Esophagus muscularis mucosa (tissue), 4 donors: Measurements from ENCODE around the gene SF3B1. TPM values are rescaled to one million over a fixed set of nuclear protein-coding genes. Genes with fewer than 3 reads are reported as not detected.
"Not testable (repeated sequence)": the region's sequence is repeated elsewhere in the genome, so short reads cannot be mapped to it uniquely, and the experiment has no call there.

Experiments used
- DNase-seq: peaks from one replicate; pipeline ENCODE4 v3.0.0-alpha.2; 2017; ENCODE audit errors: extremely low spot score
- H3K27ac ChIP-seq, 4 donors: fragments of 200-600 bp; sonication (generic); replicated peaks in 1 of 4; 1 replicate in 3 of 4; 2 replicates in 1 of 4; pipeline ENCODE4 v1.5.1; 2016 to 2019; ENCODE audit warnings: mild to moderate bottlenecking in 1 of 4
- H3K27me3 ChIP-seq, 4 donors: fragments of 200-600 bp; sonication (generic); one replicate each; pipeline versions ENCODE4 v1.5.1 to v1.6.0; 2016 to 2019
- H3K36me3 ChIP-seq, 4 donors: fragments of 200-600 bp; sonication (generic); one replicate each; pipeline ENCODE4 v1.5.1; 2016 to 2019
- H3K4me1 ChIP-seq, 4 donors: fragments of 200-600 bp; sonication (generic); one replicate each; pipeline ENCODE4 v1.5.1; 2016 to 2019
- H3K4me3 ChIP-seq, 4 donors: fragments of 200-600 bp; sonication (generic); 1 replicate in 2 of 4; 2 replicates in 2 of 4; pipeline ENCODE4 v1.5.1; 2016 to 2019; ENCODE audit warnings: mild to moderate bottlenecking in 4 of 4, moderate library complexity in 1 of 4
- H3K9me3 ChIP-seq, 4 donors: fragments of 200-600 bp; sonication (generic); 1 replicate in 3 of 4; 2 replicates in 1 of 4; pipeline ENCODE4 v1.5.1; 2016 to 2019
- EP300 ChIP-seq: sonication (generic); formaldehyde crosslinking; IDR thresholded peaks from one replicate; pipeline ENCODE4 v1.6.1; 2017; ENCODE audit warnings: antibody characterized with exemption
- POLR2A ChIP-seq: fragments of 450-650 bp; IDR thresholded peaks from one replicate; pipeline ENCODE4 v1.6.1; 2017; ENCODE audit warnings: antibody characterized with exemption, moderate library complexity, mild to moderate bottlenecking, low read depth
- POLR2AphosphoS5 ChIP-seq, 2 donors: sonication (generic); formaldehyde crosslinking; IDR thresholded peaks; one replicate each; pipeline ENCODE4 v1.6.1; 2017; ENCODE audit warnings: antibody characterized with exemption in 2 of 2
- WGBS: methylation state at CpG from one replicate; pipeline ENCODE4 v1.1.5; 2018; 5-methylcytosine and 5-hydroxymethylcytosine counted together
- intact Hi-C: fragments of 100-400 bp; cut with DNase I; formaldehyde crosslinking; loops from one replicate; pipeline ENCODE4 v1.15.1; 2023
- total RNA-seq, 4 donors: library from RNA; depleted of rRNA; stranded (reverse); fragments of >200 nt; gene quantifications; one replicate each; pipeline versions ENCODE4 v1.1.0 to v1.2.1, GENCODE V29; 2016
- TF ChIP-seq, protein P1 (sequence below), 3 experiments: fragments of 200-600 bp in 2 of 3; fragments of 450-650 bp in 1 of 3; sonication (generic) in 2 of 3; IDR thresholded peaks; one replicate each; pipeline ENCODE4 v1.5.1; 2017 to 2019; ENCODE audit warnings: antibody characterized with exemption in 3 of 3, mild to moderate bottlenecking in 2 of 3, moderate library complexity in 1 of 3

SF3B1 gene
- total RNA-seq, 4 donors from 2014 or later: 91.5 to 223 (median 130) TPM

DNA sequence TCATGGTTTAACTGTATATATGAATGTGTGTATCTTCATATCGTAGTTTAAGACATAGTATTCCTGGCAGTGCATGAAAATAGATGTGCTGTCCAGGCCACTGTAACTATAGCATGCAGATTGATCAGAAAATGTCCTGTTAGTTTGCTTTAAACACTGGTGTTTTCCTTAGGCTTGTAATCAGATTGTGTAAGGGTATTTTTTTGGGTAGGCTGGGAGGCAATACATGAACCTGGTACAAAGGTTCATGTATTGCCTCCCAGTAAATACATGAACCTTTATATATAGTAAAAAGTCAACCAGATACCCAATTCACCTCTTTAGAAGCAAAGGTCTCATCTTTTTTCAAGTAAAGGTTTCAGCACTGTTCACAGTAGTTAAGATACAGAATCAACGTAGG is 20.1 kb upstream of the SF3B1 start:
- no peaks in the 10 kb centered on the region for H3K9me3 ChIP-seq
- WGBS: 83% methylated on average over 2 of the region's 2 CpGs
- peaks cover 0 to 3% (median under 1%) of the 10 kb centered on the region in 4 donors for H3K36me3 ChIP-seq
- intact Hi-C loops: loop anchor here (2.0 to 10.0 kb wide), 2 partner anchors 42 to 250 kb away; partner anchors contain the start of gene MARS2
- peaks cover 22 to 58% (median 45%) of the 10 kb centered on the region in 4 donors for H3K4me1 ChIP-seq
- H3K4me3 ChIP-seq: peak overlapping the region; percentile 75 to 87 (median 80)
- peak overlapping the region in 2 of 4 donors; percentile 99 to 100 for H3K27ac ChIP-seq
- TF ChIP-seq EP300 (no peak), POLR2AphosphoS5 (IDR thresholded peaks at IDR 0.05) (no peak), POLR2A (no peak)
- TF ChIP-seq, protein P1, sequence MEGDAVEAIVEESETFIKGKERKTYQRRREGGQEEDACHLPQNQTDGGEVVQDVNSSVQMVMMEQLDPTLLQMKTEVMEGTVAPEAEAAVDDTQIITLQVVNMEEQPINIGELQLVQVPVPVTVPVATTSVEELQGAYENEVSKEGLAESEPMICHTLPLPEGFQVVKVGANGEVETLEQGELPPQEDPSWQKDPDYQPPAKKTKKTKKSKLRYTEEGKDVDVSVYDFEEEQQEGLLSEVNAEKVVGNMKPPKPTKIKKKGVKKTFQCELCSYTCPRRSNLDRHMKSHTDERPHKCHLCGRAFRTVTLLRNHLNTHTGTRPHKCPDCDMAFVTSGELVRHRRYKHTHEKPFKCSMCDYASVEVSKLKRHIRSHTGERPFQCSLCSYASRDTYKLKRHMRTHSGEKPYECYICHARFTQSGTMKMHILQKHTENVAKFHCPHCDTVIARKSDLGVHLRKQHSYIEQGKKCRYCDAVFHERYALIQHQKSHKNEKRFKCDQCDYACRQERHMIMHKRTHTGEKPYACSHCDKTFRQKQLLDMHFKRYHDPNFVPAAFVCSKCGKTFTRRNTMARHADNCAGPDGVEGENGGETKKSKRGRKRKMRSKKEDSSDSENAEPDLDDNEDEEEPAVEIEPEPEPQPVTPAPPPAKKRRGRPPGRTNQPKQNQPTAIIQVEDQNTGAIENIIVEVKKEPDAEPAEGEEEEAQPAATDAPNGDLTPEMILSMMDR (IDR thresholded peaks at IDR 0.05): no peak
- no peak for DNase-seq
- H3K27me3 ChIP-seq: no peaks in the 10 kb centered on the region

DNA sequence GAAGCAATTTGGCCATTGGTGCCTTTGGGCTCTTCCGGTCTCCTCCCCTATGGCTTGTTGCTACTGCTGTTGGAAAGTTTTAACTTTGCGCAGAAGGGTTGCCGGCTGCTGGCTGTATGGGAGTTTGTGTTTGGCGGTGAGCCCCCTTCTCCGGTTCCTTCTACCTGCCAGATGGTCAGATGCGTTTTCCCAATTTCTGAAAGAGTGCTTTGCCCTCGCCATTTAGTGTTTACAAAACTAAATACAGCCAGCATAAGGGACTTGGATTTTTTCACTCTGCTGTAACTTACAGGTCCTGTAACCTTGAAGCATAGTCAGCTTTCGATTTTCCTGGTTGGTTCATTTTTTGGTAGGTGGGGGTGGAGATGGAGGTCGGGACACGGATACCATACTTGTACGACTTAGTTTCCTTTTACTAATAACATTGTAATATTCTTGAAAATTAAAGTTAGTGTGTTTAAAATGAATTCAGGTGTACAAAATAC is 19.1 kb upstream of the SF3B1 start:
- Histone ChIP-seq H3K4me3 (peak overlapping the region; percentile 75 to 87 (median 80)), H3K4me1 (peaks cover 17 to 50% (median 40%) of the 10 kb centered on the region in 4 donors), H3K27me3 (no peaks in the 10 kb centered on the region), H3K27ac (peak overlapping the region; percentile 97 to 100 (median 100)), H3K36me3 (no peaks in the 10 kb centered on the region), H3K9me3 (no peaks in the 10 kb centered on the region)
- intact Hi-C loops: loop anchor here (2.0 to 10.0 kb wide), 2 partner anchors 43 to 251 kb away; partner anchors contain the start of gene MARS2
- peak; percentile 94 for DNase-seq
- TF ChIP-seq, protein P1 (IDR thresholded peaks at IDR 0.05): no peak
- TF ChIP-seq POLR2AphosphoS5 (IDR thresholded peaks at IDR 0.05): peak in 1 of 2 donors; percentile 80
- no peak for TF ChIP-seq EP300
- TF ChIP-seq POLR2A: peak; percentile 11
- under 1% methylated on average over 7 of the region's 11 CpGs for WGBS

DNA sequence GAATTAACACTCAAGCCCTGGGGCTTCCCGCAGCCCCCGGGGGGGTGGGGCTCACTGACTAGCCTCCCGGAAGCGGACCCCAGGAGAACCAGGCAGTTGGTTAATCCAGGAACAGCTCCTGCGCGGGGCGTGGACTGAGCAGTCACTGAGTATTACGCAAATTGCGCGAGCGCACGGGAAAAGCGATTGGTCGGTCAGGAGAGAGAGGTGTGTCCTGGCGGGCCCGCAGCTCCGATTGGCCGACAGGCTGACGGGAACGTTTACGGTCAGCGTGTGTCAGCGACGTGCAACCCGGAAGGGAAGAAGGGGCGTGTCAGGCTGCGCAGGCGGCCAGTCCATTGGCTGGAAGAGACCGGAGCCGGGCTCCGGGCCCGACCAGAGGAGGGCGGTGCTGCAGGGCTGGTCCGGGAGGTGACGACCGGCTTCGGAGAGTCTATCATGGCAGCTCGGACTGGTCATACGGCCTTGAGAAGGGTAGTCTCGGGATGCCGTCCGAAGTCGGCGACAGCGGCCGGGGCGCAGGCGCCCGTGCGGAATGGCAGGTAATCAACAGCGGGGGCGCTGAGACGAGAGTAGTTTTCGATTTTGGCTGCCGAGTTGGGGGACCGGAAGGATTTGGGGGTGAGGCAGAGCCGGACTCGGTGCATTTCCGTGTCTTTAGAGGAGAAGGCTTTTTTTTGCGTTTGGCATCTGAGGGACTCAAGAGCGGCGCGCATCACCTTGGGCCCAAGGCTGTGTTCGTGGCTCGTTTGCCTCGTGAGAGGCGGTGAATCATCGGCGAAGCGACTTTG is 18.5 kb upstream of the SF3B1 start, which contains the start of gene COQ10B:
TSS of gene COQ10B (plus strand) at position 430 of the 791 bp plus-strand sequence. CDS start at position 439, 9 bp downstream.
- intact Hi-C loops: loop anchor here (10.0 kb wide), 1 partner anchor 251 kb away; the partner anchor contains the start of gene MARS2
- DNase-seq: peak; percentile 100
- Histone ChIP-seq H3K4me1 (peaks cover 17 to 44% (median 34%) of the 10 kb centered on the region in 4 donors), H3K27me3 (no peaks in the 10 kb centered on the region), H3K27ac (peak within 1 kb of the TSS; percentile 97 to 100 (median 100)), H3K4me3 (peak within 1 kb of the TSS; percentile 75 to 87 (median 80)), H3K36me3 (no peaks in the 10 kb centered on the region), H3K9me3 (no peaks in the 10 kb centered on the region)
- 0% methylated on average over 21 of the region's 70 CpGs for WGBS
- peak; percentile 97 to 99 for TF ChIP-seq POLR2AphosphoS5 (IDR thresholded peaks at IDR 0.05)
- TF ChIP-seq, protein P1 (IDR thresholded peaks at IDR 0.05): peak; percentile 26 to 38 (median 32)
- peak; percentile 83 for TF ChIP-seq POLR2A
- peak; percentile 73 for TF ChIP-seq EP300

DNA sequence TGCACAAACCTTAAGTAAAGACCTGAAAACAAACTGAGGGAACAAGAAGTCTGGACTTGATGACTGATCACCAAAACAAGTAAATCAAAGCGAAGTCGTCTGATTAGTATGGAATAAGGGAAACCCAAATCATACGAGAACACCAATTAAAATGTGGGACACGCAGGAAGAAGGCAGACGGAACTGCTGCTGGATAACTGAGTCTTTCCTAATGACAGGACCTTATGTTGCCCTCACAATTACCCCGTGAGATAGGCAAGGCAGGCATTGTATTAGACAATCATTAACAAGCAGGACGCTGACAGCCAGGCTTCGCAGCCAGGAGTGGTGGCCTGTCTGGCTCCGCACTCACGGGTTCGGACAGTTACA is 17.9 kb upstream of the SF3B1 start:
- no peaks in the 10 kb centered on the region for H3K36me3 ChIP-seq
- TF ChIP-seq EP300: no peak
- TF ChIP-seq, protein P1 (IDR thresholded peaks at IDR 0.05): no peak
- no peak for TF ChIP-seq POLR2A
- no peak for TF ChIP-seq POLR2AphosphoS5 (IDR thresholded peaks at IDR 0.05)
- peak overlapping the region; percentile 97 to 100 (median 100) for H3K27ac ChIP-seq
- WGBS: 2% methylated on average over 11 of the region's 11 CpGs
- peak overlapping the region; percentile 75 to 87 (median 80) for H3K4me3 ChIP-seq
- no peaks in the 10 kb centered on the region for H3K27me3 ChIP-seq
- peaks cover 17 to 38% (median 28%) of the 10 kb centered on the region in 4 donors for H3K4me1 ChIP-seq
- intact Hi-C loops: loop anchor here (10.0 kb wide), 1 partner anchor 252 kb away; the partner anchor contains the start of gene MARS2
- no peaks in the 10 kb centered on the region for H3K9me3 ChIP-seq
- no peak for DNase-seq

DNA sequence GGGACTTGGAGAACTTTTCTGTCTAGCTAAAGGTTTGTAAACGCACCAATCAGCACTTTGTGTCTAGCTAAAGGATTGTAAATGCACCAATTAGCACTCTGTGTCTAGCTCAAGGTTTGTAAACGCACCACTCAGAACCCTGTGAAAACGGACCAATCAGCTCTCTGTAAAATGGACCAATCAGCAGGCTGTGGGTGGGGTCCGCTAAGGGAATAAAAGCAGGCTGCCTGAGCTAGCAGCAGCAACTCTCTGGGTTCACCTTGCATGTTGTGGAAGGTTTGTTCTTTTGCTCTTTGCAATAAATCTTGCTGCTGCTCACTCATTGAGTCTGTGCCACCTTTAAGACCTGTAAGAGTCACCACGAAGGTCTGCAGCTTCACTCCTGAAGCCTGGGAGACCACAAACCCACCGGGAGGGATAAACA is 16.1 kb upstream of the SF3B1 start:
- not testable (repeated sequence) for H3K27me3 ChIP-seq, H3K27ac ChIP-seq, H3K4me3 ChIP-seq, DNase-seq, H3K36me3 ChIP-seq, H3K9me3 ChIP-seq
- H3K4me1 ChIP-seq: peaks cover 17 to 22% (median 21%) of the 10 kb centered on the region in 4 donors
- 87% methylated on average over 6 of the region's 6 CpGs for WGBS
- intact Hi-C loops: loop anchor here (10.0 kb wide), 1 partner anchor 254 kb away; the partner anchor contains the start of gene MARS2
